Measurements from ENCODE around the gene NHLRC2. TPM values are rescaled to one million over a fixed set of nuclear protein-coding genes. Genes with fewer than 3 reads are reported as not detected.

Gene NHLRC2
- total RNA-seq, 1 experiment from 2014 or later = 30.9 TPM

- Histone ChIP-seq H2BK120ac (ENCODE audit: low read depth, low read length, poor library complexity, severe bottlenecking) (no peak overlapping the region), H4K91ac (ENCODE audit: insufficient read length, low read depth, low read length) (no peak overlapping the region), H3K79me1 (ENCODE audit: insufficient read depth, low read depth, low read length, poor library complexity, severe bottlenecking) (no peaks in the 10 kb centered on the region), H3K79me2 (ENCODE audit: insufficient read depth, low read length) (0 out of 2 replicates have a peak, but pooled peaks cover 2% of the 10 kb centered on the region), H3K4me2 (ENCODE audit: insufficient read depth, insufficient read length, low read length) (no peak overlapping the region), H2AK5ac (ENCODE audit: insufficient read length, low read length) (no peak overlapping the region), H3K27me3 (ENCODE audit: insufficient read depth, low read length) (no peaks in the 10 kb centered on the region), H4K20me1 (ENCODE audit: control insufficient read depth, insufficient read depth, insufficient read length) (no peaks in the 10 kb centered on the region), H3K4ac (ENCODE audit: low read depth, low read length) (no peak overlapping the region), H3T11ph (ENCODE audit: low read length) (no peak overlapping the region), H2BK20ac (ENCODE audit: low read depth, low read length, poor library complexity, severe bottlenecking) (no peak overlapping the region), H3K9ac (ENCODE audit: extremely low read depth, insufficient read length, low read length) (no peak overlapping the region), H4K8ac (replicated peaks; ENCODE audit: insufficient read length, low read depth, low read length) (no peak overlapping the region), H3K23me2 (ENCODE audit: insufficient read length, low read depth, low read length, poor library complexity, severe bottlenecking) (no peaks in the 10 kb centered on the region), H2BK5ac (ENCODE audit: insufficient read length, low read length) (no peak overlapping the region), H3K9me3 (ENCODE audit: control insufficient read depth, low read depth, low read length) (no peaks in the 10 kb centered on the region), H3K18ac (ENCODE audit: insufficient read length, low read depth, low read length) (no peak overlapping the region), H2BK15ac (ENCODE audit: low read depth, low read length) (no peak overlapping the region), H3K4me1 (ENCODE audit: insufficient read depth, low read length) (no peaks in the 10 kb centered on the region), H2BK12ac (ENCODE audit: insufficient read length, low read depth, low read length) (no peak overlapping the region), H3K23ac (ENCODE audit: insufficient read length, low read depth, low read length) (no peak overlapping the region), H2AFZ (ENCODE audit: low read length) (no peak overlapping the region), H3K27ac (ENCODE audit: insufficient read length, low read depth, low read length) (no peak overlapping the region), H3K14ac (ENCODE audit: insufficient read depth, low read length) (no peak overlapping the region), H4K5ac (ENCODE audit: insufficient read length, low read depth, low read length) (no peak overlapping the region), H3K56ac (ENCODE audit: insufficient read length, low read depth, low read length) (no peak overlapping the region)
- Mint-ChIP-seq H3K4me1 (no peaks in the 10 kb centered on the region), H3K27ac (no peak overlapping the region), H3K27me3 (ENCODE audit: low read depth) (no peaks in the 10 kb centered on the region), H3K36me3 (ENCODE audit: insufficient read depth in 1 of 3, low read depth in 3 of 3) (peaks cover 17 to 42% (median 27%) of the 10 kb centered on the region in 3 experiments), H3K4me3 (no peak overlapping the region), H3K9me3 (no peaks in the 10 kb centered on the region)
- WGBS (ENCODE audit: extremely low coverage, insufficient read length, low lambda C conversion rate) = no CpG with 5 or more reads among the region's 3 CpGs
- TF ChIP-seq, protein P1, sequence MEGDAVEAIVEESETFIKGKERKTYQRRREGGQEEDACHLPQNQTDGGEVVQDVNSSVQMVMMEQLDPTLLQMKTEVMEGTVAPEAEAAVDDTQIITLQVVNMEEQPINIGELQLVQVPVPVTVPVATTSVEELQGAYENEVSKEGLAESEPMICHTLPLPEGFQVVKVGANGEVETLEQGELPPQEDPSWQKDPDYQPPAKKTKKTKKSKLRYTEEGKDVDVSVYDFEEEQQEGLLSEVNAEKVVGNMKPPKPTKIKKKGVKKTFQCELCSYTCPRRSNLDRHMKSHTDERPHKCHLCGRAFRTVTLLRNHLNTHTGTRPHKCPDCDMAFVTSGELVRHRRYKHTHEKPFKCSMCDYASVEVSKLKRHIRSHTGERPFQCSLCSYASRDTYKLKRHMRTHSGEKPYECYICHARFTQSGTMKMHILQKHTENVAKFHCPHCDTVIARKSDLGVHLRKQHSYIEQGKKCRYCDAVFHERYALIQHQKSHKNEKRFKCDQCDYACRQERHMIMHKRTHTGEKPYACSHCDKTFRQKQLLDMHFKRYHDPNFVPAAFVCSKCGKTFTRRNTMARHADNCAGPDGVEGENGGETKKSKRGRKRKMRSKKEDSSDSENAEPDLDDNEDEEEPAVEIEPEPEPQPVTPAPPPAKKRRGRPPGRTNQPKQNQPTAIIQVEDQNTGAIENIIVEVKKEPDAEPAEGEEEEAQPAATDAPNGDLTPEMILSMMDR (conservative IDR thresholded peaks at IDR 0.05) = no peak
- no peak for DNase-seq
Measured at GRCh38 chr10:113865901-113866300, 11.4 kb downstream of the NHLRC2 start.
